Omental fat pad (tissue), 4 donors: ENCODE measurements around the gene ADK. TPM values are rescaled to one million over a fixed set of nuclear protein-coding genes. Genes with fewer than 3 reads are reported as not detected.
A peak's percentile ranks its signal among the peaks of the same experiment; 100 is the strongest.
"Not testable (repeated sequence)": the region's sequence is repeated elsewhere in the genome, so short reads cannot be mapped to it uniquely, and the experiment has no call there.

Experiments
- ATAC-seq: fragments of 150-250 bp; one replicate; pipeline ENCODE4 v1.9.1; 2016; ENCODE audit warnings: mild to moderate bottlenecking, moderate library complexity; ENCODE audit not compliant: low FRiP score
- DNase-seq: peaks from one replicate; pipeline ENCODE4 v3.0.0-alpha.2; 2019; ENCODE audit warnings: low spot score
- total RNA-seq, 4 donors: library from RNA; depleted of rRNA; stranded (reverse); fragments of >200 nt; gene quantifications; one replicate each; pipeline ENCODE4 v1.1.0, GENCODE V29; 2016
- TF ChIP-seq, protein P1 (sequence below), 3 donors: fragments of 450-650 bp; IDR thresholded peaks; one replicate each; pipeline ENCODE4 v1.5.1; 2016 to 2017; ENCODE audit warnings: antibody characterized with exemption in 3 of 3, mild to moderate bottlenecking in 3 of 3, moderate library complexity in 2 of 3

ADK gene
- total RNA-seq, 4 donors from 2014 or later = 19.4 to 23.3 (median 22.0) TPM

DNA sequence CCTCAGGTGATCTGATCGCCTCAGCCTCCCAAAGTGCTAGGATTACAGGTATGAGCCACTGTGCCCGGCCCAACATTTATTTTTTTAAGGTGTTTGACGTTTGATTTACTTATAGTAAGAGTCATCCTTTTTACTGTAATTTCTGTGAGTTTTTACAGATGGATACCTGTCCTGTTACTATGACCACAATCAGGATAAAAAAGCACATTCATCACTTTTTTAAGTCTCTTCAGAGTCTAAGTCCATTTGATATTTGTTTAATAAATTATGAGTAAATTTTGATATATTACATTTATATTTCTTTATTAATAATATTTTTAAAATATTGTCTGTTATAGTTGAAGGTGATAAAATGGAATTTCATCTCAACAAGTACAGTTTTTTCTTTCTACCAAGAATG lies 374.9 kb downstream of the ADK start:
- DNase-seq (no peak), ATAC-seq (no peak)
- TF ChIP-seq, protein P1, sequence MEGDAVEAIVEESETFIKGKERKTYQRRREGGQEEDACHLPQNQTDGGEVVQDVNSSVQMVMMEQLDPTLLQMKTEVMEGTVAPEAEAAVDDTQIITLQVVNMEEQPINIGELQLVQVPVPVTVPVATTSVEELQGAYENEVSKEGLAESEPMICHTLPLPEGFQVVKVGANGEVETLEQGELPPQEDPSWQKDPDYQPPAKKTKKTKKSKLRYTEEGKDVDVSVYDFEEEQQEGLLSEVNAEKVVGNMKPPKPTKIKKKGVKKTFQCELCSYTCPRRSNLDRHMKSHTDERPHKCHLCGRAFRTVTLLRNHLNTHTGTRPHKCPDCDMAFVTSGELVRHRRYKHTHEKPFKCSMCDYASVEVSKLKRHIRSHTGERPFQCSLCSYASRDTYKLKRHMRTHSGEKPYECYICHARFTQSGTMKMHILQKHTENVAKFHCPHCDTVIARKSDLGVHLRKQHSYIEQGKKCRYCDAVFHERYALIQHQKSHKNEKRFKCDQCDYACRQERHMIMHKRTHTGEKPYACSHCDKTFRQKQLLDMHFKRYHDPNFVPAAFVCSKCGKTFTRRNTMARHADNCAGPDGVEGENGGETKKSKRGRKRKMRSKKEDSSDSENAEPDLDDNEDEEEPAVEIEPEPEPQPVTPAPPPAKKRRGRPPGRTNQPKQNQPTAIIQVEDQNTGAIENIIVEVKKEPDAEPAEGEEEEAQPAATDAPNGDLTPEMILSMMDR (IDR thresholded peaks at IDR 0.05) = no peak

DNA sequence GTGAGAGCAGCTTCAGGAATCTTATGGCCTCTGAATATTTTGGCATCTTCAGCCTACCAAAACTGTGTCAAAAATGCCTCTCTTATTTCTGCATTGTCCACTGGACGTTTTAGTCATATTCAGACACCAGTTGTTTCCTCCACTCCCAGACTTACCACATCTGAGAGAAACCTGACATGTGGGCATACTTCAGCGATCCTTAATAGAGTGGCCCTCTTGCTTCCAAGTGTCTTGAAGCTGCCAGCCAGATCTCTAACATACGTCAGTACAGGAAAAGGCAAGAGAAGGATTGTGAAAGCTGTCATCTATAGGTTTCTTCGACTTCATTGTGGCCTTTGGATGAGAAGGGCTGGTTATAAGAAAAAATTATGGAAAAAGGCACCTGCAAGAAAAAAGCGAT lies 376.6 kb downstream of the ADK start:
- not testable (repeated sequence) for DNase-seq, ATAC-seq

DNA sequence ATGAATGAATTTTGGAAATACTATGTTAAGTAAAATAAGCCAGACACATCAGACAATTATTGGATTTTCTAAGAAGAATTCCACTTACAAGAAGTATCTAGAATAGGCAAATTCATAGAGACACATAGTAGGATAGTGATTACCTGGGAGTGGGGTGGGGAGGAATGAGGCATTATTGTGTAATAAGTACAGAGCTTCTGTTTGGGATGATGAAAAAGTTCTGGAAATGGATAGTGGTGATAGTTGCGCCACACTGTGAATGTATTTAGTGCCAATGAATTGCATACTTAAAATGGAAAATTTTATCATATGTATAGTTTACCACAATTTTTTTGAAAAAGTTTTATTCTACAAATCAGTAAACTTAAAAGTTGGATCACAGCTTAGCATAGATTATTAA lies 378.2 kb downstream of the ADK start:
- DNase-seq (no peak), ATAC-seq (no peak)
- TF ChIP-seq, protein P1 (IDR thresholded peaks at IDR 0.05) = no peak

DNA sequence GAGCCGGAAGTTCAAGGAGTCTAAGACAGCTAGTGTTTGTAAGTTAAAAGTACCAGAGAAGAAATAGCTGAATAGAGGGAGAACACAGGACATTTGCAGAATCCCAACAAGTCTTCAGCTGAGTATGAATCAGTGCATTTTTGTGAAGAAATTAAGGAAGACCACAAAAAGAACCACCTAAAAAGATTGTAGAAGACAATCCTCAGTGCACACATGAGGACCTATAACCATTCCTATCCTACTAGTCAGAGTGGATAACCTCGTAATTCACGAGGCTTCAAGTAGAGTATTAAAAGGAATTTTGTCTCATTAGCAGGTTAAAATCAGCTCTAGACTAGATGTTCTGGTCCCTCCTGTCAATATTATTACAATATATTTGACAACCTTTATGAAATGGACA lies 380.0 kb downstream of the ADK start:
- DNase-seq (no peak), ATAC-seq (no peak)
- TF ChIP-seq, protein P1 (IDR thresholded peaks at IDR 0.05) = no peak

DNA sequence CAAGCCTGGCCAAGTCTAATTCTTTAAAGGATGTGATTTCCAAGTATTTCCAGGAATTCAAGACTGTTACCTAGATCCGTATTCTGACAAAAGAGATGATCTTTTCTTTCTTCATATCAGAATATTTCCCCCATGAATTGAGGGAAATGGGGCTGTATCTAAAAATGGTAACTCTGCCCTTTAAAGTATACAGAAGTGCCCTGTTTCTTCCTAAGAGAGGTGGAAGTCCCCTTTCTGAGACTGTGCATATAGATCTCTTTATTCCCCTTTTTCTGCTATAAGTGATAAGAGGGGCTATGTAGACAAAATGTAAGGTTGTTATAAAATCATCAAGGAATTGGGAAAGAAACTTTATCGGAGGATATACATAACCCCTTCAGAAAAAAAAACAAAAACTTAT lies 388.3 kb downstream of the ADK start:
- no peak for ATAC-seq
- DNase-seq = no peak

DNA sequence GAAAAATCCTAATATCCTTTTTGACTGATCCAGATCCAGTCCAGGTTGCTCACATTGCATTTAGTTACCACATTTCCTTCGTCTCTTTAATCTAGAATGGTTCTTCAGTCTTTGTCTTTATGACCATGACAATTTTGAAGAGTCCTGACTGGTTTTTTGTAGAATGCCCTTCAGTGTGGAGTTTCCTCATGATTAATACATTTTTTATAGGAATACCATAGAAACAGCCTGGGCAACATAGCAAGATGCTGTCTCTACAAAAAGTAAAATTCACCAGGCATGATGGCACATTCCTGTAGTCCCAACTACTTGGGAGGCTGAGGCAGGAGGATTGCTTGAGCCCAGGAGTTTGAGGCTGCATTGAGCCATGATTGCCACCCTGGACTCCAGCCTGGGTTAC lies 390.4 kb downstream of the ADK start:
- DNase-seq (no peak), ATAC-seq (no peak)
- TF ChIP-seq, protein P1 (IDR thresholded peaks at IDR 0.05) = no peak

More for the DNA sequence above, 388.3 kb downstream of the ADK start:
- TF ChIP-seq, protein P1 (IDR thresholded peaks at IDR 0.05) = no peak

DNA sequence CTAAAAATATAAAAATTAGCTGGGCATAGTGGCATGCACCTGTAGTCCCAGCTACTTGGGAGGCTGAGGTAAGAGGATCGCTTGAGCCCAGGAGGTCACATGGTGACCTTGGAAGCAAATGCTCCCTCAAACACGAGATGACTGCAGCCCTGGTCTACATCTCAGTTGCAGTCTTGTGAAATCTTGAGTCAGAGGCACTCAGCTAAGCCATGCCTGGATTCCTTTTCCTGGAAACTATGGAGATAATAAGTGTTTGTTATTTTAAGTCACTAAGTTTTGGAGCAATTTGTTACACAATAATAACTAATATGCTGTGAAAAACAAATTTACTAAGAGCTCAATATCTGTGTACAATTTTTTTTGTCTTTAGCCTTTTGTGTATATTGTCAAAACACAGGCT lies 391.1 kb downstream of the ADK start:
- peak; percentile 68 for ATAC-seq
- DNase-seq = no peak
- TF ChIP-seq, protein P1 (IDR thresholded peaks at IDR 0.05) = no peak

DNA sequence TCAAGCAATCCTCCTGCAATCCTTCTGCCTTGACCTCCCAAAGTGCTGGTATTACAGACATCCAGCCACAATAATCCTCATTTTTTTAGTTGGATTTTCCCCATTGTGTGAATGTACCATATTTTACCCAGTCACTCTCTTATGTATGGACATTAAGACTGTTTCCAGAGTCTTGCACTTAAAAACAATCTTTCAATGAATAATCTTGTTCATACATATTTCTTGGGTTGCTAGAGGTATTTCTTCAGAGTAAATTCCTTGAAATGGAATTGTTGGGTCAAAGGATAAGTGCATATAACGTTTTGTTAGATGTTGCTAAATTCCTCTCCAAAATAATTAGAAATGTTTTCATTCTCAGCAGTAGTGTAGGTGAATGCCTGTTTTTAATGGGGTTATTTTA lies 392.3 kb downstream of the ADK start:
- no peak for DNase-seq
- no peak for ATAC-seq
- TF ChIP-seq, protein P1 (IDR thresholded peaks at IDR 0.05) = no peak
